Measurements from ENCODE around the gene ARHGAP24.

GRCh38 chr4:85491527-85491926, 16.6 kb downstream of the ARHGAP24 start:
- TF ChIP-seq, protein P1, sequence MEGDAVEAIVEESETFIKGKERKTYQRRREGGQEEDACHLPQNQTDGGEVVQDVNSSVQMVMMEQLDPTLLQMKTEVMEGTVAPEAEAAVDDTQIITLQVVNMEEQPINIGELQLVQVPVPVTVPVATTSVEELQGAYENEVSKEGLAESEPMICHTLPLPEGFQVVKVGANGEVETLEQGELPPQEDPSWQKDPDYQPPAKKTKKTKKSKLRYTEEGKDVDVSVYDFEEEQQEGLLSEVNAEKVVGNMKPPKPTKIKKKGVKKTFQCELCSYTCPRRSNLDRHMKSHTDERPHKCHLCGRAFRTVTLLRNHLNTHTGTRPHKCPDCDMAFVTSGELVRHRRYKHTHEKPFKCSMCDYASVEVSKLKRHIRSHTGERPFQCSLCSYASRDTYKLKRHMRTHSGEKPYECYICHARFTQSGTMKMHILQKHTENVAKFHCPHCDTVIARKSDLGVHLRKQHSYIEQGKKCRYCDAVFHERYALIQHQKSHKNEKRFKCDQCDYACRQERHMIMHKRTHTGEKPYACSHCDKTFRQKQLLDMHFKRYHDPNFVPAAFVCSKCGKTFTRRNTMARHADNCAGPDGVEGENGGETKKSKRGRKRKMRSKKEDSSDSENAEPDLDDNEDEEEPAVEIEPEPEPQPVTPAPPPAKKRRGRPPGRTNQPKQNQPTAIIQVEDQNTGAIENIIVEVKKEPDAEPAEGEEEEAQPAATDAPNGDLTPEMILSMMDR (IDR thresholded peaks at IDR 0.05; ENCODE audit: poor library complexity): no peak
- TF ChIP-seq EZH2 (IDR thresholded peaks at IDR 0.05; ENCODE audit: borderline replicate concordance): no peak
- TF ChIP-seq EZH2phosphoT487 (IDR thresholded peaks at IDR 0.05; ENCODE audit: low read depth, severe bottlenecking, unreplicated experiment): no peak
